H9 (cell line): ENCODE results near the gene PTGER3. TPM values are rescaled to one million over a fixed set of nuclear protein-coding genes. Genes with fewer than 3 reads are reported as not detected.

Source experiments
- DNase-seq: peaks from one replicate; pipeline ENCODE4 v3.0.0-alpha.2; 2017
- H2AFZ ChIP-seq: one replicate; pipeline ENCODE4 v1.6.1; 2013; ENCODE audit warnings: mild to moderate bottlenecking, low read length, control low read depth, moderate library complexity
- H2AK5ac ChIP-seq: 2 replicates; pipeline ENCODE4 v1.6.1; 2013; ENCODE audit warnings: low read length, control low read depth, mixed read lengths; ENCODE audit not compliant: insufficient read length
- H2BK120ac ChIP-seq: one replicate; pipeline ENCODE4 v1.6.1; 2013; ENCODE audit warnings: low read depth, mild to moderate bottlenecking, low read length, control low read depth, inconsistent platforms; ENCODE audit not compliant: poor library complexity, severe bottlenecking
- H2BK12ac ChIP-seq: 2 replicates; pipeline ENCODE4 v1.6.1; 2013; ENCODE audit warnings: low read length, control low read depth, mixed read lengths, low read depth; ENCODE audit not compliant: insufficient read length
- H2BK15ac ChIP-seq: 2 replicates; pipeline ENCODE4 v1.6.1; 2013; ENCODE audit warnings: low read depth, low read length, control low read depth
- H2BK20ac ChIP-seq: one replicate; pipeline ENCODE4 v1.6.1; 2013; ENCODE audit warnings: low read depth, mild to moderate bottlenecking, low read length, control low read depth, inconsistent platforms; ENCODE audit not compliant: poor library complexity, severe bottlenecking
- H2BK5ac ChIP-seq: 2 replicates; pipeline ENCODE4 v1.6.1; 2013; ENCODE audit warnings: low read length, control low read depth, mixed read lengths; ENCODE audit not compliant: insufficient read length
- H3K14ac ChIP-seq: 2 replicates; pipeline ENCODE4 v1.6.1; 2013; ENCODE audit warnings: low read length, control low read depth; ENCODE audit not compliant: insufficient read depth
- H3K18ac ChIP-seq: 2 replicates; pipeline ENCODE4 v1.6.1; 2013; ENCODE audit warnings: low read depth, mild to moderate bottlenecking, mixed read lengths, low read length, control low read depth; ENCODE audit not compliant: insufficient read length
- H3K23ac ChIP-seq: 2 replicates; pipeline ENCODE4 v1.6.1; 2013; ENCODE audit warnings: low read length, control low read depth, mixed read lengths, low read depth; ENCODE audit not compliant: insufficient read length
- H3K23me2 ChIP-seq: 2 replicates; pipeline ENCODE4 v1.6.1; 2013; ENCODE audit warnings: low read depth, mild to moderate bottlenecking, mixed read lengths, low read length, control low read depth; ENCODE audit not compliant: insufficient read length, poor library complexity, severe bottlenecking
- H3K27ac ChIP-seq: 2 replicates; pipeline ENCODE4 v1.5.1; 2013; ENCODE audit warnings: low read length, control low read depth, mixed read lengths, low read depth; ENCODE audit not compliant: insufficient read length
- H3K27me3 ChIP-seq: 2 replicates; pipeline ENCODE4 v1.6.1; 2013; ENCODE audit warnings: low read length, control low read depth, inconsistent platforms; ENCODE audit not compliant: insufficient read depth
- H3K4ac ChIP-seq: 2 replicates; pipeline ENCODE4 v1.6.1; 2013; ENCODE audit warnings: low read depth, mild to moderate bottlenecking, control low read depth, inconsistent platforms, low read length, moderate library complexity
- H3K4me1 ChIP-seq: 2 replicates; pipeline ENCODE4 v1.6.1; 2013; ENCODE audit warnings: low read length, control low read depth, inconsistent platforms; ENCODE audit not compliant: insufficient read depth
- H3K4me2 ChIP-seq: 2 replicates; pipeline ENCODE4 v1.6.1; 2013; ENCODE audit warnings: low read length, control low read depth, mixed read lengths; ENCODE audit not compliant: insufficient read length, insufficient read depth
- H3K56ac ChIP-seq: 2 replicates; pipeline ENCODE4 v1.6.1; 2013; ENCODE audit warnings: low read depth, mild to moderate bottlenecking, mixed read lengths, low read length, control low read depth; ENCODE audit not compliant: insufficient read length
- H3K79me1 ChIP-seq: 2 replicates; pipeline ENCODE4 v1.6.1; 2013; ENCODE audit warnings: low read depth, mild to moderate bottlenecking, moderate library complexity, low read length, control low read depth, inconsistent platforms; ENCODE audit not compliant: insufficient read depth, poor library complexity, severe bottlenecking
- H3K79me2 ChIP-seq: 2 replicates; pipeline ENCODE4 v1.6.1; 2013; ENCODE audit warnings: low read length, control low read depth, inconsistent platforms; ENCODE audit not compliant: insufficient read depth
- H3K9ac ChIP-seq: 2 replicates; pipeline ENCODE4 v1.6.1; 2013; ENCODE audit warnings: low read length, control low read depth, mixed read lengths; ENCODE audit not compliant: insufficient read length; ENCODE audit errors: extremely low read depth
- H3K9me3 ChIP-seq: one replicate; pipeline ENCODE4 v1.6.1; 2013; ENCODE audit warnings: low read depth, low read length, inconsistent platforms; ENCODE audit not compliant: control insufficient read depth
- H3T11ph ChIP-seq: one replicate; pipeline ENCODE4 v1.6.1; 2013; ENCODE audit warnings: mild to moderate bottlenecking, low read length, control low read depth, inconsistent platforms
- H4K20me1 ChIP-seq: one replicate; pipeline ENCODE4 v1.6.1; 2013; ENCODE audit not compliant: control insufficient read depth, insufficient read length, insufficient read depth
- H4K5ac ChIP-seq: 2 replicates; pipeline ENCODE4 v1.6.1; 2013; ENCODE audit warnings: low read depth, mild to moderate bottlenecking, mixed read lengths, low read length, control low read depth; ENCODE audit not compliant: insufficient read length
- H4K8ac ChIP-seq: replicated peaks from 2 replicates; pipeline ENCODE4 v1.6.1; 2013; ENCODE audit warnings: low read length, control low read depth, mixed read lengths, low read depth; ENCODE audit not compliant: insufficient read length
- H4K91ac ChIP-seq: 2 replicates; pipeline ENCODE4 v1.6.1; 2013; ENCODE audit warnings: low read depth, mild to moderate bottlenecking, moderate library complexity, mixed read lengths, low read length, control low read depth; ENCODE audit not compliant: insufficient read length
- H3K27ac Mint-ChIP-seq, 3 experiments: 2 replicates in 2 of 3; 3 replicates in 1 of 3; pipeline ENCODE4 v1.8.0; 2020 to 2021; ENCODE audit warnings: mixed read lengths in 3 of 3, mild to moderate bottlenecking in 1 of 3, moderate library complexity in 1 of 3
- H3K27me3 Mint-ChIP-seq: 2 replicates; pipeline ENCODE4 v1.8.0; 2021; ENCODE audit warnings: low read depth, mild to moderate bottlenecking, moderate library complexity, mixed read lengths
- H3K36me3 Mint-ChIP-seq, 3 experiments: 2 replicates in 2 of 3; 3 replicates in 1 of 3; pipeline ENCODE4 v1.8.0; 2020 to 2021; ENCODE audit warnings: low read depth in 3 of 3, mixed read lengths in 3 of 3; ENCODE audit not compliant: insufficient read depth in 1 of 3
- H3K4me1 Mint-ChIP-seq, 2 experiments: 2 replicates each; pipeline ENCODE4 v1.8.0; 2020; ENCODE audit warnings: mixed read lengths in 2 of 2
- H3K4me3 Mint-ChIP-seq, 2 experiments: 2 replicates in 1 of 2; 3 replicates in 1 of 2; pipeline ENCODE4 v1.8.0; 2020 to 2021; ENCODE audit warnings: mild to moderate bottlenecking in 2 of 2, mixed read lengths in 2 of 2, moderate library complexity in 1 of 2
- H3K9me3 Mint-ChIP-seq, 2 experiments: 2 replicates in 1 of 2; 3 replicates in 1 of 2; pipeline ENCODE4 v1.8.0; 2020; ENCODE audit warnings: mild to moderate bottlenecking in 2 of 2, mixed read lengths in 2 of 2, moderate library complexity in 1 of 2
- WGBS: extraction: QIAGEN DNeasy Blood & Tissue Kit; methylation state at CpG from one replicate; pipeline ENCODE4 v1.1.7; 2013; ENCODE audit warnings: missing lambda C conversion rate, low lambda C conversion rate, mixed read lengths; ENCODE audit not compliant: insufficient read length; ENCODE audit errors: extremely low coverage; 5-methylcytosine and 5-hydroxymethylcytosine counted together
- total RNA-seq: library from RNA; stranded (reverse); gene quantifications from 2 replicates; pipeline ENCODE4 v1.2.1, GENCODE V29; 2021
- TF ChIP-seq, protein P1 (sequence below): fragments of 200-600 bp; sonication (generic); conservative IDR thresholded peaks from 3 replicates; pipeline ENCODE4 v1.8.0; 2021; ENCODE audit warnings: antibody characterized with exemption, mild to moderate bottlenecking

Gene PTGER3
- total RNA-seq, 1 experiment from 2014 or later: 0.26 TPM

DNA sequence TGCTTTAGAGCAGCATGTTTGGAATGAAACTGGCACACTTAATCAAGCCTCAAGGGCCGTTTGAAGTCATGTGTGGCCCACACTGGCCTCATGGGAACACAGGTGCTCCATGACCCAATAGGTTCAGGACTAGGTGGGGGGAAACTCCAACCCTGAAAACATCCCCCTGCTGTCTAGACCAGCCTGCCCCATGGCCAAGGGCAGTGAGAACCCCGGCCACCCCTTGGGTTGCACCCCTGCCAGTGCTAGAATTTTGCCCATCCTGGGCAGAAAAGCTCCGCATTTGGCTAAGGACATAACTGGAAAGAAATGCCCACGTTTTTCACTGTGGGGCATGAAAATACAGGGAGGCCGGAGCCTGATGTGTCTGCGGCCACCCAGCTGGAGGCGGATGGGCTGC, 6.1 kb upstream of the PTGER3 start:
- H2BK15ac ChIP-seq: no peak overlapping the region
- H4K5ac ChIP-seq: no peak overlapping the region
- no peak overlapping the region for H3K23ac ChIP-seq
- no peaks in the 10 kb centered on the region for H3K23me2 ChIP-seq
- no peak overlapping the region for H2AFZ ChIP-seq
- no peak overlapping the region for H2BK20ac ChIP-seq
- H3K56ac ChIP-seq: no peak overlapping the region
- no peak overlapping the region for H3K4me3 Mint-ChIP-seq
- no peaks in the 10 kb centered on the region for H3K79me1 ChIP-seq
- no peak overlapping the region for H4K8ac ChIP-seq
- H2AK5ac ChIP-seq: no peak overlapping the region
- H3K9ac ChIP-seq: no peak overlapping the region
- H2BK5ac ChIP-seq: no peak overlapping the region
- H3K27ac Mint-ChIP-seq: no peak overlapping the region
- H2BK12ac ChIP-seq: no peak overlapping the region
- no peaks in the 10 kb centered on the region for H4K20me1 ChIP-seq
- no peaks in the 10 kb centered on the region for H3K4me1 ChIP-seq
- no peak overlapping the region for H3K4me2 ChIP-seq
- no peak for DNase-seq
- H2BK120ac ChIP-seq: no peak overlapping the region
- H3K27ac ChIP-seq: no peak overlapping the region
- H3K27me3 ChIP-seq: no peaks in the 10 kb centered on the region
- H3K4me1 Mint-ChIP-seq: no peaks in the 10 kb centered on the region
- H3K14ac ChIP-seq: no peak overlapping the region
- no peak overlapping the region for H3K18ac ChIP-seq
- H3T11ph ChIP-seq: no peak overlapping the region
- peaks cover 0 to 9% (median 2%) of the 10 kb centered on the region in 3 experiments; a peak in 3 of 7 replicates for H3K36me3 Mint-ChIP-seq
- no peaks in the 10 kb centered on the region; a peak in 1 of 5 replicates for H3K9me3 Mint-ChIP-seq
- H3K9me3 ChIP-seq: no peaks in the 10 kb centered on the region
- peaks cover 12% of the 10 kb centered on the region for H3K27me3 Mint-ChIP-seq
- no peaks in the 10 kb centered on the region for H3K79me2 ChIP-seq
- H4K91ac ChIP-seq: no peak overlapping the region
- no CpG with 5 or more reads among the region's 7 CpGs for WGBS
- H3K4ac ChIP-seq: no peak overlapping the region
- TF ChIP-seq, protein P1, sequence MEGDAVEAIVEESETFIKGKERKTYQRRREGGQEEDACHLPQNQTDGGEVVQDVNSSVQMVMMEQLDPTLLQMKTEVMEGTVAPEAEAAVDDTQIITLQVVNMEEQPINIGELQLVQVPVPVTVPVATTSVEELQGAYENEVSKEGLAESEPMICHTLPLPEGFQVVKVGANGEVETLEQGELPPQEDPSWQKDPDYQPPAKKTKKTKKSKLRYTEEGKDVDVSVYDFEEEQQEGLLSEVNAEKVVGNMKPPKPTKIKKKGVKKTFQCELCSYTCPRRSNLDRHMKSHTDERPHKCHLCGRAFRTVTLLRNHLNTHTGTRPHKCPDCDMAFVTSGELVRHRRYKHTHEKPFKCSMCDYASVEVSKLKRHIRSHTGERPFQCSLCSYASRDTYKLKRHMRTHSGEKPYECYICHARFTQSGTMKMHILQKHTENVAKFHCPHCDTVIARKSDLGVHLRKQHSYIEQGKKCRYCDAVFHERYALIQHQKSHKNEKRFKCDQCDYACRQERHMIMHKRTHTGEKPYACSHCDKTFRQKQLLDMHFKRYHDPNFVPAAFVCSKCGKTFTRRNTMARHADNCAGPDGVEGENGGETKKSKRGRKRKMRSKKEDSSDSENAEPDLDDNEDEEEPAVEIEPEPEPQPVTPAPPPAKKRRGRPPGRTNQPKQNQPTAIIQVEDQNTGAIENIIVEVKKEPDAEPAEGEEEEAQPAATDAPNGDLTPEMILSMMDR: no peak
